OCI-LY7 (cell line): ENCODE data around the gene DTWD1. TPM values are rescaled to one million over a fixed set of nuclear protein-coding genes. Genes with fewer than 3 reads are reported as not detected.

Source experiments
- BruUV-seq: library from RNA; stranded (reverse); fragments of 400-500 nt; replicated peaks from 2 replicates; lab custom pipeline; 2021; lab: Mats Ljungman, UMichigan
- CTCF ChIA-PET: fragments of 300-600 bp; sonication (Branson Sonifier 250); formaldehyde crosslinking; loops from one replicate; lab custom pipeline; 2022; ENCODE audit warnings: antibody characterized with exemption; ENCODE audit not compliant: unreplicated experiment; lab: Charles Lee
- POLR2A ChIA-PET: fragments of 300-600 bp; sonication (Branson Sonifier 250); formaldehyde crosslinking; loops from one replicate; lab custom pipeline; 2022; ENCODE audit warnings: antibody characterized with exemption; lab: Charles Lee
- DNase-seq: peaks from one replicate; pipeline ENCODE4 v3.0.0-alpha.2; 2015; ENCODE audit warnings: low spot score
- H2AFZ ChIP-seq: fragments of 200-600 bp; sonication (generic), shearing (Covaris generic); 2 replicates; pipeline ENCODE4 v1.6.1; 2014; ENCODE audit warnings: mild to moderate bottlenecking, antibody characterized with exemption, low read length, moderate library complexity
- H3K27ac ChIP-seq: fragments of 200-600 bp; sonication (generic); 2 replicates; pipeline ENCODE4 v1.5.1; 2014; ENCODE audit warnings: mixed run types, low read depth, mild to moderate bottlenecking, moderate library complexity, low read length, inconsistent platforms; ENCODE audit not compliant: poor library complexity, severe bottlenecking
- H3K36me3 ChIP-seq: fragments of 200-600 bp; sonication (generic); 2 replicates; pipeline ENCODE4 v1.6.1; 2014; ENCODE audit warnings: mild to moderate bottlenecking, antibody characterized with exemption, low read length, moderate library complexity, mixed read lengths; ENCODE audit not compliant: insufficient read depth
- H3K4me1 ChIP-seq: fragments of 200-600 bp; sonication (generic); 2 replicates; pipeline ENCODE4 v1.5.1; 2014; ENCODE audit warnings: mild to moderate bottlenecking, low read length; ENCODE audit not compliant: insufficient read depth, poor library complexity, severe bottlenecking
- H3K4me2 ChIP-seq: fragments of 200-600 bp; sonication (generic); 2 replicates; pipeline ENCODE4 v1.6.1; 2014; ENCODE audit warnings: mild to moderate bottlenecking, low read length
- H3K4me3 ChIP-seq: fragments of 200-600 bp; sonication (generic); 2 replicates; pipeline ENCODE4 v1.5.1; 2014; ENCODE audit warnings: mild to moderate bottlenecking, low read depth, low read length; ENCODE audit not compliant: poor library complexity, severe bottlenecking
- H3K79me2 ChIP-seq: fragments of 200-600 bp; sonication (generic); 2 replicates; pipeline ENCODE4 v1.6.1; 2016; ENCODE audit warnings: low read depth, mild to moderate bottlenecking, low read length, moderate library complexity, mixed read lengths; ENCODE audit not compliant: insufficient read depth
- H3K9me2 ChIP-seq: fragments of 200-600 bp; sonication (generic); 2 replicates; pipeline ENCODE4 v1.6.1; 2016; ENCODE audit warnings: mild to moderate bottlenecking, low read length, mixed read lengths; ENCODE audit not compliant: insufficient read depth
- H3K9me3 ChIP-seq: fragments of 200-600 bp; sonication (generic); 2 replicates; pipeline ENCODE4 v1.6.1; 2014; ENCODE audit warnings: mild to moderate bottlenecking, mixed run types, low read length, mixed read lengths
- H4K20me1 ChIP-seq: fragments of 200-600 bp; sonication (generic); 2 replicates; pipeline ENCODE4 v1.6.1; 2014; ENCODE audit warnings: mild to moderate bottlenecking, antibody characterized with exemption, low read length, moderate library complexity, mixed read lengths; ENCODE audit not compliant: insufficient read depth
- CTCF ChIP-seq: fragments of 200-600 bp; sonication (generic); conservative IDR thresholded peaks from 2 replicates; pipeline ENCODE4 v1.5.1; 2014; ENCODE audit warnings: mild to moderate bottlenecking, antibody characterized with exemption, low read length, moderate library complexity, mixed read lengths
- EZH2phosphoT487 ChIP-seq: fragments of 200-600 bp; sonication (generic); IDR thresholded peaks from 2 replicates; pipeline ENCODE4 v1.6.1; 2018; ENCODE audit warnings: low read depth, borderline replicate concordance, mild to moderate bottlenecking, mixed run types, antibody characterized with exemption, low read length, moderate library complexity, mixed read lengths
- intact Hi-C: fragments of 100-400 bp; cut with micrococcal nuclease; formaldehyde crosslinking; loops from one replicate; pipeline ENCODE4 v1.10.0; 2022; ENCODE audit not compliant: unreplicated experiment
- total RNA-seq, 2 experiments: library from RNA; depleted of rRNA in 1 of 2; stranded (reverse); fragments of >200 nt in 1 of 2; shearing (Covaris generic) in 1 of 2; gene quantifications; 2 replicates each; pipeline ENCODE4 v1.2.3, GENCODE V29; 2014 to 2022

The DTWD1 gene
- total RNA-seq, 2 experiments from 2014 or later: 9.4 to 19.2 TPM

GRCh38 chr15:49619226-49619625 is 1.6 kb upstream of the DTWD1 start:
- Histone ChIP-seq H3K9me2 (no peaks in the 10 kb centered on the region), H3K9me3 (peaks cover 8% of the 10 kb centered on the region; the same call in 1 of the 2 replicates), H3K79me2 (peaks cover 18% of the 10 kb centered on the region; the same call in 1 of the 2 replicates), H2AFZ (peak overlapping the region; percentile 96; the same call in 1 of the 2 replicates), H3K4me2 (peak overlapping the region; percentile 82), H3K4me1 (peaks cover 17% of the 10 kb centered on the region), H3K4me3 (no peak overlapping the region), H3K27ac (no peak overlapping the region), H3K36me3 (peaks cover 3% of the 10 kb centered on the region; the same call in 1 of the 2 replicates), H4K20me1 (no peaks in the 10 kb centered on the region)
- intact Hi-C loops: no loop called here
- BruUV-seq: no TSS peak
- POLR2A ChIA-PET: interaction anchor here (0.5 to 1.0 kb wide), 3 partner anchors 320 to 808 kb away, joined by 3 to 5 read pairs (median 3); partner anchors contain the start of gene CEP152
- CTCF ChIA-PET: no interaction called here
- DNase-seq: no peak
- no peak for TF ChIP-seq EZH2phosphoT487
- TF ChIP-seq CTCF: no peak

- intact Hi-C loops: loop anchor here (2.0 to 10.0 kb wide), 4 partner anchors 465 to 1285 kb away; partner anchors contain the start of genes COPS2, DUT, EID1 and SECISBP2L
- peaks cover 16% of the 10 kb centered on the region; the same call in 1 of the 2 replicates for H3K9me3 ChIP-seq
- H3K9me2 ChIP-seq: no peaks in the 10 kb centered on the region
- no peaks in the 10 kb centered on the region for H4K20me1 ChIP-seq
- peaks cover 17% of the 10 kb centered on the region for H3K4me1 ChIP-seq
- TSS peak; percentile 90 for BruUV-seq
- peak overlapping the region; percentile 96 for H2AFZ ChIP-seq
- H3K79me2 ChIP-seq: peaks cover 18% of the 10 kb centered on the region; the same call in 1 of the 2 replicates
- peak overlapping the region; percentile 86 for H3K4me3 ChIP-seq
- ChIA-PET CTCF (no interaction called here), POLR2A (interaction anchor here (0.9 to 1.0 kb wide), 3 partner anchors 11 to 809 kb away, joined by 3 to 4 read pairs (median 3); partner anchors contain the start of genes CEP152 and COPS2)
- peaks cover 12% of the 10 kb centered on the region for H3K36me3 ChIP-seq
- peak; percentile 2 for DNase-seq
- H3K27ac ChIP-seq: peak overlapping the region; percentile 43
- TF ChIP-seq EZH2phosphoT487 (no peak), CTCF (no peak)
- peak overlapping the region; percentile 82 for H3K4me2 ChIP-seq
Observed at GRCh38 chr15:49620199-49620598, 649 bp upstream of the DTWD1 start.

GRCh38 chr15:49621401-49621811 is 558 bp downstream of the DTWD1 start:
- ChIA-PET POLR2A (interaction anchor here (0.6 to 1.0 kb wide), 4 partner anchors 9 to 1335 kb away, joined by 3 to 4 read pairs (median 3); no protein-coding TSS in a partner anchor), CTCF (no interaction called here)
- H3K4me3 ChIP-seq: peak overlapping the region; percentile 86
- intact Hi-C loops: loop anchor here (2.0 to 10.0 kb wide), 4 partner anchors 467 to 1287 kb away; partner anchors contain the start of genes COPS2, DUT, EID1 and SECISBP2L
- no TSS peak for BruUV-seq
- no peaks in the 10 kb centered on the region for H3K9me2 ChIP-seq
- DNase-seq: peak; percentile 12
- H3K36me3 ChIP-seq: peaks cover 24% of the 10 kb centered on the region
- TF ChIP-seq EZH2phosphoT487 (no peak), CTCF (no peak)
- H3K9me3 ChIP-seq: peaks cover 22% of the 10 kb centered on the region; the same call in 1 of the 2 replicates
- peaks cover 17% of the 10 kb centered on the region for H3K4me1 ChIP-seq
- H3K79me2 ChIP-seq: peaks cover 18% of the 10 kb centered on the region; the same call in 1 of the 2 replicates
- H3K27ac ChIP-seq: peak overlapping the region; percentile 54
- H2AFZ ChIP-seq: peak overlapping the region; percentile 93
- peak overlapping the region; percentile 78 for H3K4me2 ChIP-seq
- no peaks in the 10 kb centered on the region for H4K20me1 ChIP-seq
